NCI-H1436 treated with DMSO at 0.1 percent for 48 hours (cell line): ENCODE data around the gene LZIC.

Experiments used
- DNase-seq: peaks from one replicate; lab custom pipeline; 2025; lab: John Stamatoyannopoulos, UW

The LZIC gene

GRCh38 chr1:9910423-9911178, 32.6 kb downstream of the LZIC start:
- peak; percentile 85 for DNase-seq

GRCh38 chr1:9910076-9910422, 33.1 kb downstream of the LZIC start, which contains the start of gene CTNNBIP1:
TSS of gene CTNNBIP1 (minus strand) at chr1:9910269. CDS start at chr1:9872064, 38,205 bp downstream.
- DNase-seq, result no peak

- DNase-seq, result no peak
Measured at GRCh38 chr1:9909234-9910046, 33.8 kb downstream of the LZIC start.

- DNase-seq, result no peak
Measured at GRCh38 chr1:9908871-9909233, 34.3 kb downstream of the LZIC start.

GRCh38 chr1:9907441-9907840, 35.8 kb downstream of the LZIC start:
- DNase-seq, result no peak

GRCh38 chr1:9906466-9906865, 36.7 kb downstream of the LZIC start:
- DNase-seq, result no peak

GRCh38 chr1:9905010-9905409, 38.2 kb downstream of the LZIC start:
- no peak for DNase-seq

GRCh38 chr1:9904596-9904995, 38.6 kb downstream of the LZIC start:
- no peak for DNase-seq

- DNase-seq, result no peak
Measured at GRCh38 chr1:9903801-9904527, 39.2 kb downstream of the LZIC start.

GRCh38 chr1:9902060-9902452, 41.1 kb downstream of the LZIC start:
- no peak for DNase-seq

- DNase-seq, result no peak
Measured at GRCh38 chr1:9901148-9902059, 41.8 kb downstream of the LZIC start.

- DNase-seq, result no peak
Measured at GRCh38 chr1:9900142-9901043, 42.8 kb downstream of the LZIC start.

- no peak for DNase-seq
Measured at GRCh38 chr1:9894115-9894514, 49.1 kb downstream of the LZIC start.

- no peak for DNase-seq
Measured at GRCh38 chr1:9892563-9893528, 50.3 kb downstream of the LZIC start.

- DNase-seq, result no peak
Measured at GRCh38 chr1:9891207-9891606, 52.0 kb downstream of the LZIC start.

GRCh38 chr1:9890224-9890731, 52.9 kb downstream of the LZIC start:
- DNase-seq, result no peak

- no peak for DNase-seq
Measured at GRCh38 chr1:9889411-9889810, 53.8 kb downstream of the LZIC start.

GRCh38 chr1:9888886-9889285, 54.3 kb downstream of the LZIC start:
- no peak for DNase-seq

GRCh38 chr1:9887070-9887469, 56.1 kb downstream of the LZIC start:
- DNase-seq, result no peak
